ENCODE measurements around the gene MRPS2. TPM values are rescaled to one million over a fixed set of nuclear protein-coding genes. Genes with fewer than 3 reads are reported as not detected.

MRPS2 gene
- 107 to 141 TPM (median 131 TPM) in 5 replicates for total RNA-seq (2022; extraction: Qiagen RNA extraction; ENCODE audit: low read depth)

DNA sequence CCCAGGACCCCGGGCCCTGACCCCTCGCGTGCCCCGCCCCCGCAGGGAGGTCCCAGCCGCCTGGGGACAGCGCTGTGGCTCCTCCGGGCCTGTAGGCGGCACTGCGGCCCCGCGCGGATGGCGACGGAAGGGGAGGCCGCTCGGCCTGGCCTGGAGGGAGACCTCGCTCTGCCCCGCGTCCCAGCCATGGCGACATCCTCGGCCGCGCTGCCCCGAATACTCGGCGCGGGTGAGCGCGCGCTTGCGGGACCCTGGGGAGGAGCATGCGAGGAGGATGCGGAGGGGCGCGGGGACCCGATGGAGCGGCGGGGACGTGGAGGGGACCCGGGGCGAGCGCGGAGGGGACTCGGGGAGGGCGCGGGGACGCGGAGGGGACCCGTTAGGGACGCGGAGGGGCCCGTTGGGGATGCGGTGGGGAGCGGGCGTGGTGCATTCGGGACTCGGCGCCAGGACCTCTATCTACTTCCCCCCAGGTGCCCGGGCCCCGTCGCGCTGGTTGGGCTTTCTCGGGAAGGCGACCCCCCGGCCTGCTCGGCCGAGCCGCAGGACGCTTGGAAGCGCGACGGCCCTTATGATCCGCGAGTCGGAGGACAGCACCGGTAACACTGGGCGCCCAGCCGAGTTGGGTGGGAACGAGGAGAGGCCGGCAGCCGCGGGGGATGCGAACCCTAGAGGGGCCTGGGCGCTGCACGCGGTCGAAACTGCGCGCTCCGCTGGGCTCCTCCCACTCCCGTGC lies at the start of gene MRPS2:
TSS of gene MRPS2 (plus strand) at position 158 of the 736 bp plus-strand sequence. CDS start at position 187, 29 bp downstream.

DNA sequence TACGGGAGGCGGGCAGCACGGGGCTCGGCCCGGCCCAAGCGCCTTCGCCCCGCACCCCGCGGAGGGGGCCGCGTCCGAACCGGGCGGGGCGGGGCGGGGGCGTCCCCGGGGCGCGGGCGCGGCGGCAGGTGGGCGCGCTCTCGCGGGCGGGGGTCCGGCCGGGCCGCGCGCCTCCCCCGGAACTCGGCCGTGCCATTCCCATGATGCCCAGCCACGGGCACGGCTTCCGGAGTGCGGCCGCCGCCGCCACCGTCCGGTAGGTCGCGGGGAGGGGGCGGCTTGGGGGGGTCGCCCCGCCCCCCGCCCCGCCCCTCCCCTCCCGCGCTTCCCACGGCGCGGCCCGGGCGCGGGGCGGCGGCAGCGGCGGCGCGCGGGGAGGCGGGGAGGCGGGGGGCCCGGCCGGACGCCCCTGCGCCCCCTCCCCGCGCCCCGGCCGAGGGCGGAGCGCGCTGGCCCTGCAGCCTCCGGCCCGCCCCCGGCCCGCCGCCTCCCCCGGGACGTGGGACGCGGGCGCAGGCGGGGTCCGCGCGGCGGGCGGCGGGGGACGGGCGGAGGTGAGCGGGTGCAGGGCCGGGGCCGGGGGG lies 20.9 kb upstream of the MRPS2 start, which contains the start of gene PPP1R26:
TSS of gene PPP1R26 (plus strand) at position 314 of the 584 bp plus-strand sequence. CDS start 4,729 bp downstream, outside the sequence.

DNA sequence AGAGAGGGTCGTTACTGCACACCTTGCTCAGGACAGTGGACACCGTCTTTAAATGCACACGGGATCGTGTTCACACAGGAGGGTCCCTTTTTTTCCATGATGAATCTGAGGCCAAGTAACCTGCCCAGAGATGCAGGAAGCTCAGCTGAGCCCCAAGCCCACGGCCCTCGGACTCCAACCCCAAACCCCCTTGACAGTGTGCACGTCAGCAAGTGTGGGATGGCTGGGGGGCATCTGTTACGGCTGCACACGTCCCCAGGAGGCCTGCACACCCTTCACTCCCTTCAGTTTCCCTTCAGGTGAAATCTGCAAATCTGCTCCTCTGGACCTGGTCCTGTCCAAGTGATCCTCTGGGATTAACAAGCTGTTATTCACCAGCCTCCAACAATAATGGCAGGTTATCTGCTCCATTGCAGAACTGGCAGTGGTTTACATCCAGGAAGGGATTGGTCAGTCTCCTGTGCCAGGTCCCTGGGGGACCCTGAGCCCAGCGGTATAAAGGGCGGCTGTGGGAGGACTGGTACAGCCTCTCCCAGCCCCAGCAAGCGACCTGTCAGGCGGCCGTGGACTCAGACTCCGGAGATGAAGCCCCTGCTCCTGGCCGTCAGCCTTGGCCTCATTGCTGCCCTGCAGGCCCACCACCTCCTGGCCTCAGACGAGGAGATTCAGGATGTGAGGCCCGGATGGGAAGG lies 20.6 kb downstream of the MRPS2 start, which contains the start of gene LCN1:
TSS of gene LCN1 (plus strand) at position 525 of the 692 bp plus-strand sequence. CDS start at position 583, 58 bp downstream.

DNA sequence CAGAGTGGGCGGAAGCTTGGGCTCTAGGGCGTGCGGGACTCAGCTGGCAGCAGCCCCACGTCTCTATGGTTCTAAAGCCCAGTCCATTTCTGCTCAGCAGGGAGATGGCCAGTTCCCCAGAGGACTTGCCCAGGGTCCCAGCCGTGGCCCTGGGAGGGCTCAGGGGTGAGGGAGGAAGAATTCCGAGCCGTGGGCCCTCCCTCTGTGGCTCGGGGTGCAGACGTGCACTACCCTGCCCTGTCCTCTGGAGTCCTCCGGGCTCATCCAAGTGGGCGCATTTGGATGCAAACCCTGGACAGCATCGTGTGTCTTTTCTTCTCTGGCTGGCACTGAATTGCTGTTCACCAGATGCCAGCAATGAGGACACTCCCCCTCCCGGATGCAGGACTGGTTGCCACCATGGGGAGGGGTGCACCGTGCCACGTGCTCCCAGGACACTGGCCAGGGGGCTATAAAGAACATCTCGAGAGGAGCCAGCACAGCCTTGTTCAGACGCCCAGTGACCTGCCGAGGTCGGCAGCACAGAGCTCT lies 45.2 kb downstream of the MRPS2 start, which contains the start of gene OBP2A:
TSS of gene OBP2A (plus strand) at position 481 of the 531 bp plus-strand sequence. CDS start 55 bp downstream, outside the sequence.

Other genes with a start within 250 kb of the MRPS2 start
- 14.8 to 19.9 TPM (median 19.3 TPM) in 5 replicates for gene PPP1R26, start 20.9 kb upstream of the MRPS2 start, total RNA-seq (2022; extraction: Qiagen RNA extraction; ENCODE audit: low read depth)
- 0.18 TPM in 1 of 5 replicates, not detected in the others for gene LCN1, start 20.8 kb downstream of the MRPS2 start, total RNA-seq (2022; extraction: Qiagen RNA extraction; ENCODE audit: low read depth)
- not detected in 5 replicates for gene OBP2A, start 45.4 kb downstream of the MRPS2 start, total RNA-seq (2022; extraction: Qiagen RNA extraction; ENCODE audit: low read depth)
- gene PAEP, start 61.1 kb downstream of the MRPS2 start, total RNA-seq (2022; extraction: Qiagen RNA extraction; ENCODE audit: low read depth), result 0.41 to 0.47 TPM (median 0.45 TPM) in 4 of 5 replicates, not detected in the other
- gene GLT6D1, start 138.9 kb downstream of the MRPS2 start, total RNA-seq (2022; extraction: Qiagen RNA extraction; ENCODE audit: low read depth), result not detected in 5 replicates
- gene LCN9, start 162.6 kb downstream of the MRPS2 start, total RNA-seq (2022; extraction: Qiagen RNA extraction; ENCODE audit: low read depth), result not detected in 5 replicates
- gene SOHLH1, start 198.8 kb downstream of the MRPS2 start, total RNA-seq (2022; extraction: Qiagen RNA extraction; ENCODE audit: low read depth), result 0.10 TPM in 1 of 5 replicates, not detected in the others
- gene KCNT1, start 201.5 kb downstream of the MRPS2 start, total RNA-seq (2022; extraction: Qiagen RNA extraction; ENCODE audit: low read depth), result 0.01 to 0.06 TPM (median 0.05 TPM) in 3 of 5 replicates, not detected in the others

Data from A549 treated with GW870086 at 1 μM for 4 hours (cell line).